Activated CD4-positive, alpha-beta T cell treated with anti-CD3 and anti-CD28 coated beads, Interleukin-2, amount 10 ng/mL, durations not matched to agents 7 days and 5 days (primary cell): ENCODE measurements around the gene TBL1X. TPM values are rescaled to one million over a fixed set of nuclear protein-coding genes. Genes with fewer than 3 reads are reported as not detected.
"Not testable (repeated sequence)": the region's sequence is repeated elsewhere in the genome, so short reads cannot be mapped to it uniquely, and the experiment has no call there.

Experiments used
- CTCF ChIA-PET: fragments of 350-600 bp; sonication (Branson Sonifier 250); formaldehyde crosslinking; loops from one replicate; lab custom pipeline; 2021; ENCODE audit warnings: antibody characterized with exemption; lab: Charles Lee
- POLR2A ChIA-PET: fragments of 350-600 bp; sonication (Branson Sonifier 250); formaldehyde crosslinking; loops from one replicate; lab custom pipeline; 2021; ENCODE audit warnings: antibody characterized with exemption; lab: Charles Lee
- DNase-seq: peaks from one replicate; pipeline ENCODE4 v3.0.0-alpha.2; 2020
- H3K27ac Mint-ChIP-seq: one replicate; pipeline ENCODE4 v1.8.0; 2021; ENCODE audit warnings: mild to moderate bottlenecking, moderate library complexity, mixed read lengths
- H3K27me3 Mint-ChIP-seq: one replicate; pipeline ENCODE4 v1.8.0; 2021; ENCODE audit warnings: mixed read lengths
- H3K36me3 Mint-ChIP-seq: one replicate; pipeline ENCODE4 v1.8.0; 2021; ENCODE audit warnings: low read depth, mixed read lengths
- H3K4me1 Mint-ChIP-seq: one replicate; pipeline ENCODE4 v1.8.0; 2021; ENCODE audit warnings: mixed read lengths
- H3K4me3 Mint-ChIP-seq: one replicate; pipeline ENCODE4 v1.8.0; 2021; ENCODE audit warnings: mild to moderate bottlenecking, moderate library complexity, mixed read lengths
- H3K9me3 Mint-ChIP-seq: one replicate; pipeline ENCODE4 v1.8.0; 2021; ENCODE audit warnings: mixed read lengths
- total RNA-seq, 2 experiments: library from RNA; stranded (reverse); gene quantifications; one replicate each; pipeline ENCODE4 v1.2.3, GENCODE V29; 2021

TBL1X gene
- total RNA-seq, 2 experiments from 2014 or later: 21.2 to 23.6 TPM

- no peak overlapping the region for H3K27ac Mint-ChIP-seq
- H3K9me3 Mint-ChIP-seq: peaks cover 2% of the 10 kb centered on the region
- ChIA-PET CTCF (no interaction called here), POLR2A (no interaction called here)
- H3K4me1 Mint-ChIP-seq: peaks cover 32% of the 10 kb centered on the region
- no peaks in the 10 kb centered on the region for H3K27me3 Mint-ChIP-seq
- H3K36me3 Mint-ChIP-seq: peaks cover 2% of the 10 kb centered on the region
- H3K4me3 Mint-ChIP-seq: no peak overlapping the region
- DNase-seq: no peak
These were observed 67.5 kb downstream of the TBL1X start for GRCh38 chrX:9532349-9532748.

GRCh38 chrX:9533611-9534010, 68.8 kb downstream of the TBL1X start:
- no peak overlapping the region for H3K27ac Mint-ChIP-seq
- no peak for DNase-seq
- ChIA-PET POLR2A (no interaction called here), CTCF (no interaction called here)
- peaks cover 8% of the 10 kb centered on the region for H3K36me3 Mint-ChIP-seq
- peaks cover 35% of the 10 kb centered on the region for H3K4me1 Mint-ChIP-seq
- H3K4me3 Mint-ChIP-seq: no peak overlapping the region
- H3K27me3 Mint-ChIP-seq: no peaks in the 10 kb centered on the region
- peaks cover 3% of the 10 kb centered on the region for H3K9me3 Mint-ChIP-seq

- Mint-ChIP-seq H3K36me3 (peaks cover 11% of the 10 kb centered on the region), H3K27me3 (no peaks in the 10 kb centered on the region), H3K4me3 (no peak overlapping the region), H3K4me1 (peaks cover 32% of the 10 kb centered on the region), H3K9me3 (peaks cover 3% of the 10 kb centered on the region), H3K27ac (peak overlapping the region; percentile 25)
- DNase-seq: no peak
- CTCF ChIA-PET: no interaction called here
- POLR2A ChIA-PET: no interaction called here
These were observed 69.8 kb downstream of the TBL1X start for GRCh38 chrX:9534686-9535085.

- Mint-ChIP-seq H3K27me3 (no peaks in the 10 kb centered on the region), H3K4me3 (no peak overlapping the region), H3K4me1 (peaks cover 28% of the 10 kb centered on the region), H3K27ac (peak overlapping the region; percentile 36), H3K36me3 (peaks cover 11% of the 10 kb centered on the region), H3K9me3 (peaks cover 3% of the 10 kb centered on the region)
- ChIA-PET CTCF (no interaction called here), POLR2A (no interaction called here)
- DNase-seq: no peak
These were observed 70.2 kb downstream of the TBL1X start for GRCh38 chrX:9535101-9535500.

- Mint-ChIP-seq H3K36me3 (peaks cover 11% of the 10 kb centered on the region), H3K4me1 (peaks cover 20% of the 10 kb centered on the region)
- H3K9me3 Mint-ChIP-seq, H3K27ac Mint-ChIP-seq, POLR2A ChIA-PET, H3K27me3 Mint-ChIP-seq, H3K4me3 Mint-ChIP-seq, DNase-seq, CTCF ChIA-PET: not testable (repeated sequence)
These were observed 71.3 kb downstream of the TBL1X start for GRCh38 chrX:9536156-9536555.

GRCh38 chrX:9537781-9538180, 72.9 kb downstream of the TBL1X start:
- Mint-ChIP-seq H3K27me3 (no peaks in the 10 kb centered on the region), H3K36me3 (peaks cover 11% of the 10 kb centered on the region), H3K4me3 (no peak overlapping the region), H3K4me1 (peaks cover 18% of the 10 kb centered on the region), H3K9me3 (peaks cover 3% of the 10 kb centered on the region), H3K27ac (no peak overlapping the region)
- ChIA-PET CTCF (no interaction called here), POLR2A (no interaction called here)
- no peak for DNase-seq

- peaks cover 11% of the 10 kb centered on the region for H3K36me3 Mint-ChIP-seq
- peaks cover 3% of the 10 kb centered on the region for H3K9me3 Mint-ChIP-seq
- peaks cover 18% of the 10 kb centered on the region for H3K4me1 Mint-ChIP-seq
- POLR2A ChIA-PET: no interaction called here
- no peak overlapping the region for H3K27ac Mint-ChIP-seq
- DNase-seq: no peak
- CTCF ChIA-PET: no interaction called here
- H3K27me3 Mint-ChIP-seq: no peaks in the 10 kb centered on the region
- H3K4me3 Mint-ChIP-seq: no peak overlapping the region
These were observed 73.7 kb downstream of the TBL1X start for GRCh38 chrX:9538544-9539045.

- Mint-ChIP-seq H3K4me1 (peaks cover 14% of the 10 kb centered on the region), H3K4me3 (no peak overlapping the region), H3K9me3 (peaks cover 3% of the 10 kb centered on the region), H3K36me3 (peaks cover 11% of the 10 kb centered on the region), H3K27me3 (no peaks in the 10 kb centered on the region), H3K27ac (no peak overlapping the region)
- DNase-seq: no peak
- CTCF ChIA-PET: interaction anchor here (1.2 kb wide), 1 partner anchor 580 kb away, joined by 3 read pairs; no protein-coding TSS in a partner anchor
- POLR2A ChIA-PET: no interaction called here
These were observed 74.9 kb downstream of the TBL1X start for GRCh38 chrX:9539605-9540387.

- no peak for DNase-seq
- POLR2A ChIA-PET: no interaction called here
- no peak overlapping the region for H3K27ac Mint-ChIP-seq
- peaks cover 2% of the 10 kb centered on the region for H3K9me3 Mint-ChIP-seq
- peaks cover 16% of the 10 kb centered on the region for H3K36me3 Mint-ChIP-seq
- no peaks in the 10 kb centered on the region for H3K27me3 Mint-ChIP-seq
- no peak overlapping the region for H3K4me3 Mint-ChIP-seq
- peaks cover 6% of the 10 kb centered on the region for H3K4me1 Mint-ChIP-seq
- CTCF ChIA-PET: interaction anchor here (1.0 kb wide), 1 partner anchor 17 kb away, joined by 3 read pairs; no protein-coding TSS in a partner anchor
These were observed 77.4 kb downstream of the TBL1X start for GRCh38 chrX:9542106-9542760.

- ChIA-PET CTCF (no interaction called here), POLR2A (no interaction called here)
- H3K27ac Mint-ChIP-seq: no peak overlapping the region
- H3K4me3 Mint-ChIP-seq: no peak overlapping the region
- H3K9me3 Mint-ChIP-seq: no peaks in the 10 kb centered on the region
- H3K4me1 Mint-ChIP-seq: peaks cover 6% of the 10 kb centered on the region
- no peak for DNase-seq
- no peaks in the 10 kb centered on the region for H3K27me3 Mint-ChIP-seq
- H3K36me3 Mint-ChIP-seq: peaks cover 11% of the 10 kb centered on the region
These were observed 77.9 kb downstream of the TBL1X start for GRCh38 chrX:9542761-9543111.

GRCh38 chrX:9555354-9555753, 90.5 kb downstream of the TBL1X start:
- POLR2A ChIA-PET: no interaction called here
- Mint-ChIP-seq H3K9me3 (peaks cover 7% of the 10 kb centered on the region), H3K4me3 (no peak overlapping the region), H3K27ac (no peak overlapping the region), H3K27me3 (no peaks in the 10 kb centered on the region), H3K36me3 (peaks cover 6% of the 10 kb centered on the region), H3K4me1 (peaks cover 3% of the 10 kb centered on the region)
- DNase-seq: no peak
- CTCF ChIA-PET: interaction anchor here (0.7 kb wide), 1 partner anchor 1191 kb away, joined by 3 read pairs; no protein-coding TSS in a partner anchor

GRCh38 chrX:9557091-9557490, 92.2 kb downstream of the TBL1X start:
- Mint-ChIP-seq H3K36me3 (peaks cover 8% of the 10 kb centered on the region), H3K4me3 (no peak overlapping the region), H3K9me3 (peaks cover 4% of the 10 kb centered on the region), H3K27ac (no peak overlapping the region), H3K4me1 (peaks cover 3% of the 10 kb centered on the region), H3K27me3 (no peaks in the 10 kb centered on the region)
- DNase-seq: no peak
- ChIA-PET POLR2A (no interaction called here), CTCF (no interaction called here)

GRCh38 chrX:9557521-9557920, 92.7 kb downstream of the TBL1X start:
- Mint-ChIP-seq H3K36me3 (peaks cover 8% of the 10 kb centered on the region), H3K27me3 (no peaks in the 10 kb centered on the region), H3K27ac (no peak overlapping the region), H3K9me3 (peaks cover 4% of the 10 kb centered on the region), H3K4me1 (peaks cover 3% of the 10 kb centered on the region), H3K4me3 (no peak overlapping the region)
- CTCF ChIA-PET: no interaction called here
- POLR2A ChIA-PET: no interaction called here
- DNase-seq: no peak
